ENCODE results near the gene EXTL1.

The EXTL1 gene

GRCh38 chr1:26044971-26045721 lies 23.6 kb downstream of the EXTL1 start:
- TF ChIP-seq CTCF (IDR thresholded peaks at IDR 0.05; ENCODE audit: extremely low read depth, missing control alignments), result no peak

GRCh38 chr1:26045722-26046245 lies 24.2 kb downstream of the EXTL1 start, which contains the start of gene SLC30A2:
Gene SLC30A2, minus strand, starts transcription at chr1:26046118. Its CDS starts 222 bp downstream, at chr1:26045896.
- TF ChIP-seq CTCF (IDR thresholded peaks at IDR 0.05; ENCODE audit: extremely low read depth, missing control alignments), result no peak
- DNase-seq (ENCODE audit: low spot score), result no peak

More at GRCh38 chr1:26044971-26045721, 23.6 kb downstream of the EXTL1 start:
- DNase-seq (ENCODE audit: low spot score), result no peak

GRCh38 chr1:26046246-26047095 lies 24.9 kb downstream of the EXTL1 start:
- DNase-seq (ENCODE audit: low spot score), result no peak
- no peak for TF ChIP-seq CTCF (IDR thresholded peaks at IDR 0.05; ENCODE audit: extremely low read depth, missing control alignments)

GRCh38 chr1:26047278-26047874 lies 25.8 kb downstream of the EXTL1 start:
- no peak for DNase-seq (ENCODE audit: low spot score)
- TF ChIP-seq CTCF (IDR thresholded peaks at IDR 0.05; ENCODE audit: extremely low read depth, missing control alignments), result no peak

- no peak for DNase-seq (ENCODE audit: low spot score)
These were observed 28.1 kb downstream of the EXTL1 start for GRCh38 chr1:26049531-26050247.

GRCh38 chr1:26050248-26050640 lies 28.7 kb downstream of the EXTL1 start:
- no peak for DNase-seq (ENCODE audit: low spot score)
- TF ChIP-seq CTCF (IDR thresholded peaks at IDR 0.05; ENCODE audit: extremely low read depth, missing control alignments), result no peak

More at GRCh38 chr1:26049531-26050247, 28.1 kb downstream of the EXTL1 start:
- no peak for TF ChIP-seq CTCF (IDR thresholded peaks at IDR 0.05; ENCODE audit: extremely low read depth, missing control alignments)
